NOMO-1 treated with dmso at 0.1 percent for 144 hours (cell line): ENCODE results near the gene AGAP1.
"Not testable (repeated sequence)": the region's sequence is repeated elsewhere in the genome, so short reads cannot be mapped to it uniquely, and the experiment has no call there.

Source experiments
- DNase-seq: peaks from one replicate; lab custom pipeline; 2025; ENCODE audit not compliant: unreplicated experiment; lab: John Stamatoyannopoulos, UW

Gene AGAP1

GRCh38 chr2:236127010-236127409 lies 633.2 kb downstream of the AGAP1 start:
- no peak for DNase-seq

- DNase-seq = no peak
Measured at GRCh38 chr2:236128321-236128720, 634.5 kb downstream of the AGAP1 start.

GRCh38 chr2:236129935-236130334 lies 636.1 kb downstream of the AGAP1 start:
- DNase-seq = no peak

GRCh38 chr2:236130349-236130998 lies 636.6 kb downstream of the AGAP1 start:
- DNase-seq = no peak

- no peak for DNase-seq
Measured at GRCh38 chr2:236131073-236131692, 637.3 kb downstream of the AGAP1 start.

- DNase-seq = no peak
Measured at GRCh38 chr2:236133410-236134012, 639.7 kb downstream of the AGAP1 start.

GRCh38 chr2:236136538-236136937 lies 642.7 kb downstream of the AGAP1 start:
- no peak for DNase-seq

GRCh38 chr2:236137066-236137465 lies 643.2 kb downstream of the AGAP1 start:
- no peak for DNase-seq

GRCh38 chr2:236141616-236142015 lies 647.8 kb downstream of the AGAP1 start:
- not testable (repeated sequence) for DNase-seq

GRCh38 chr2:236143811-236144210 lies 650.0 kb downstream of the AGAP1 start:
- no peak for DNase-seq

- DNase-seq = no peak
Measured at GRCh38 chr2:236146436-236146835, 652.6 kb downstream of the AGAP1 start.

- DNase-seq = no peak
Measured at GRCh38 chr2:236155406-236155805, 661.6 kb downstream of the AGAP1 start.

GRCh38 chr2:236156095-236156859 lies 662.4 kb downstream of the AGAP1 start:
- DNase-seq = no peak

GRCh38 chr2:236156860-236157194 lies 663.0 kb downstream of the AGAP1 start:
- DNase-seq = no peak

GRCh38 chr2:236157366-236157765 lies 663.5 kb downstream of the AGAP1 start:
- no peak for DNase-seq

GRCh38 chr2:236157815-236158498 lies 664.1 kb downstream of the AGAP1 start:
- DNase-seq = no peak

- no peak for DNase-seq
Measured at GRCh38 chr2:236158969-236159777, 665.3 kb downstream of the AGAP1 start.

- no peak for DNase-seq
Measured at GRCh38 chr2:236159778-236160170, 665.9 kb downstream of the AGAP1 start.

- DNase-seq = no peak
Measured at GRCh38 chr2:236160366-236161081, 666.7 kb downstream of the AGAP1 start.

- no peak for DNase-seq
Measured at GRCh38 chr2:236161082-236161462, 667.2 kb downstream of the AGAP1 start.
